Aorta (tissue), 5 donors: ENCODE results near the gene UTP25. TPM values are rescaled to one million over a fixed set of nuclear protein-coding genes. Genes with fewer than 3 reads are reported as not detected.

ENCODE experiments used
- ATAC-seq: fragments of 200-7000 bp; cut with Tn5 transposase; one replicate; pipeline ENCODE4 v1.9.1; 2022; ENCODE audit warnings: moderate library complexity; ENCODE audit not compliant: low FRiP score
- DNase-seq, 2 donors: peaks; one replicate each; pipeline ENCODE4 v3.0.0-alpha.2; 2020
- H3K27ac ChIP-seq, 2 donors: one replicate each; pipeline ENCODE4 v1.5.1; 2013; ENCODE audit warnings: low read length in 2 of 2, mild to moderate bottlenecking in 2 of 2, moderate library complexity in 2 of 2, control low read depth in 1 of 2, inconsistent platforms in 1 of 2, low read depth in 1 of 2
- H3K27me3 ChIP-seq, 2 donors: one replicate each; pipeline ENCODE4 v1.6.1; 2013; ENCODE audit warnings: control low read depth in 1 of 2, low read length in 1 of 2, mild to moderate bottlenecking in 1 of 2, moderate library complexity in 1 of 2; ENCODE audit not compliant: insufficient read depth in 2 of 2, control insufficient read depth in 1 of 2
- H3K36me3 ChIP-seq, 2 donors: one replicate each; pipeline ENCODE4 v1.6.1; 2013; ENCODE audit warnings: control low read depth in 1 of 2, low read length in 1 of 2, mild to moderate bottlenecking in 1 of 2; ENCODE audit not compliant: insufficient read depth in 2 of 2, control insufficient read depth in 1 of 2
- H3K4me1 ChIP-seq, 2 donors: one replicate each; pipeline ENCODE4 v1.6.1; 2013; ENCODE audit warnings: low read length in 2 of 2, control low read depth in 1 of 2, mild to moderate bottlenecking in 1 of 2, moderate library complexity in 1 of 2; ENCODE audit not compliant: insufficient read depth in 2 of 2, control insufficient read depth in 1 of 2
- H3K4me3 ChIP-seq, 2 donors: one replicate each; pipeline ENCODE4 v1.5.1; 2013; ENCODE audit warnings: low read length in 2 of 2, control low read depth in 1 of 2, mild to moderate bottlenecking in 1 of 2
- H3K9me3 ChIP-seq: one replicate; pipeline ENCODE4 v1.6.1; 2013; ENCODE audit warnings: mild to moderate bottlenecking, low read length; ENCODE audit not compliant: control insufficient read depth
- WGBS, 2 donors: extraction: QIAGEN DNeasy Blood & Tissue Kit; methylation state at CpG; one replicate each; pipeline ENCODE4 v1.1.7; 2013; 5-methylcytosine and 5-hydroxymethylcytosine counted together
- intact Hi-C, 2 donors: fragments of 100-400 bp; cut with DNase I; formaldehyde crosslinking; loops; one replicate each; pipeline versions ENCODE4 v1.14.2 to v1.15.0; 2022
- polyA plus RNA-seq, 2 donors: library from polyadenylated mRNA; stranded (reverse); fragments of 200-250 nt; gene quantifications; one replicate each; pipeline ENCODE4 v1.2.3, GENCODE V29; 2013
- total RNA-seq, 2 donors: library from RNA; stranded (reverse); fragmentation: NEBNext Ultra II Directional; extraction: Animal tissue kit (Norgen Biotek cat#: 25700); gene quantifications; one replicate each; pipeline ENCODE4 v1.2.1, GENCODE V29; 2021
- donor health status: healthy with polysubstance abuse.
- donor health status: Bipolar disorder and iron deficiency.
- donor health status: DM: no; HTN: no; CAD: no.
- donor health status: DM: no; HTN: no; CAD: no.
- donor health status: DM: yes; HTN: yes; CAD: no.

Gene UTP25
- total and polyA plus RNA-seq, 4 donors, result 0.50 to 8.1 (median 5.1) TPM

- no peaks in the 10 kb centered on the region for H3K27me3 ChIP-seq
- no peaks in the 10 kb centered on the region for H3K4me1 ChIP-seq
- ATAC-seq (no peak), DNase-seq (no peak)
- WGBS, 2 donors, result 69 to 74% methylated on average over 2 of the region's 2 CpGs
- H3K27ac ChIP-seq, result no peak overlapping the region
- intact Hi-C loops, result no loop called here
- peaks cover 0 to 6% of the 10 kb centered on the region in 2 donors for H3K36me3 ChIP-seq
- H3K9me3 ChIP-seq, result no peaks in the 10 kb centered on the region
- no peak overlapping the region for H3K4me3 ChIP-seq
Observed at GRCh38 chr1:209829716-209830115, 1.9 kb downstream of the UTP25 start.

GRCh38 chr1:209830722-209831121 is 3.0 kb downstream of the UTP25 start:
- H3K36me3 ChIP-seq, result peaks cover 0 to 6% of the 10 kb centered on the region in 2 donors
- DNase-seq, result no peak
- WGBS, 2 donors, result 92 to 93% methylated on average over 3 of the region's 3 CpGs

DNA sequence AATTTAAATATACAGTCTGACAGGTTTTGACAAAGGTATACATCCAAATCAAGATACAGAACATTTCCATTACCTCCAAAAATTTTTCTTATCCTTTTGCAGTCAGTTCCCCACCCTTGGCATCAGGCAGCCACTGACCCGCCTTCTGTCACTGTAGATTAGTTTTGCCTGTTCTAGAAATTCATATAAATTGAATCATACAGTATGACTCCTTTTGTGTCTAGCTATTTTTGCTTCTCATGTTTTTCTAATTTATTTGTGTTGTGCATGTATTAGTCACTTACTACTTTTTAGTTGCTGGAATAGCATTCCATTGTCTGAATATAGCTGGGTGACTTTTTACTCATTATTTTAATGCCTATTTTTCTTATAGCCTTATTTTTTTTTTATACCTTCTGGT is 3.8 kb downstream of the UTP25 start:
- H3K27me3 ChIP-seq, result no peaks in the 10 kb centered on the region
- intact Hi-C loops, result no loop called here
- no peaks in the 10 kb centered on the region for H3K4me1 ChIP-seq
- peaks cover 0 to 6% of the 10 kb centered on the region in 2 donors for H3K36me3 ChIP-seq
- no peak for ATAC-seq
- H3K9me3 ChIP-seq, result no peaks in the 10 kb centered on the region
- no peak overlapping the region for H3K4me3 ChIP-seq
- WGBS, 2 donors, result 43 to 73% methylated on average over 1 of the region's 1 CpG
- DNase-seq, result no peak
- no peak overlapping the region for H3K27ac ChIP-seq

More at GRCh38 chr1:209830722-209831121, 3.0 kb downstream of the UTP25 start:
- Histone ChIP-seq H3K4me1 (no peaks in the 10 kb centered on the region), H3K9me3 (no peaks in the 10 kb centered on the region), H3K4me3 (no peak overlapping the region), H3K27ac (no peak overlapping the region), H3K27me3 (no peaks in the 10 kb centered on the region)
- intact Hi-C loops, result no loop called here
- no peak for ATAC-seq

DNA sequence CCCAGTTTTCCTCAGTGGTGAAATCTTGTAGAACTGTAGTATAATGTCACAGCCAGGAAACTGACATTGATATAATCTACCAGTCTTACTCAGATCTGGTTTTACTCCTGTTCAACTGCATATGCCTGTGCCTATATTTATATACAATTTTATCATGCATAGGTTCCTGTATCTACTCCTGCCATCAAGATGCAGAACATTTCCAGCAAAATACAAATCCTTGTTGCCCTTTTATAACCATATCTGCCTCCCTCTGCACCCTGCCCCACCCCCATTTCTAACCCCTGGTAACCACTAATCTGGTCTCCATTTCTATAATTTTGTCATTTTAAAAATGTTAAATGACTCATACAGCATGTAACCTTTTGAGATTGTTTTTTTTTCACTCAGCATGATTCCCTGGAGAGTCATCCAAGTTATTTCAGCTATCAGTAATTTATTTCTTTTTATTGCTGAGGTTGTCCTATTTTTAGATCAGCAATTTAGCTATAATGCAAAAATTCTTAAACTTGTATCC is 8.1 kb downstream of the UTP25 start:
- H3K27ac ChIP-seq, result no peak overlapping the region
- no peaks in the 10 kb centered on the region for H3K4me1 ChIP-seq
- H3K36me3 ChIP-seq, result peaks cover 11 to 12% of the 10 kb centered on the region in 2 donors
- ATAC-seq, result no peak
- no peak for DNase-seq
- no peak overlapping the region for H3K4me3 ChIP-seq
- H3K9me3 ChIP-seq, result no peaks in the 10 kb centered on the region
- H3K27me3 ChIP-seq, result no peaks in the 10 kb centered on the region
- intact Hi-C loops, result no loop called here

- DNase-seq (no peak), ATAC-seq (no peak)
- intact Hi-C loops, result no loop called here
- WGBS, 2 donors, result 86 to 88% methylated on average over 7 of the region's 7 CpGs
- Histone ChIP-seq H3K4me1 (no peaks in the 10 kb centered on the region), H3K36me3 (peaks cover 13 to 15% of the 10 kb centered on the region in 2 donors), H3K27ac (no peak overlapping the region), H3K9me3 (no peaks in the 10 kb centered on the region), H3K4me3 (no peak overlapping the region), H3K27me3 (no peaks in the 10 kb centered on the region)
Observed at GRCh38 chr1:209837671-209838070, 9.9 kb downstream of the UTP25 start.

GRCh38 chr1:209838537-209838936 is 10.8 kb downstream of the UTP25 start:
- WGBS, 2 donors, result 91 to 92% methylated on average over 6 of the region's 6 CpGs
- Histone ChIP-seq H3K9me3 (no peaks in the 10 kb centered on the region), H3K27ac (no peak overlapping the region), H3K27me3 (no peaks in the 10 kb centered on the region), H3K36me3 (peaks cover 15 to 16% of the 10 kb centered on the region in 2 donors), H3K4me3 (no peak overlapping the region), H3K4me1 (no peaks in the 10 kb centered on the region)
- DNase-seq (no peak), ATAC-seq (no peak)
- intact Hi-C loops, result no loop called here

- DNase-seq (no peak), ATAC-seq (peak; percentile 38)
- Histone ChIP-seq H3K36me3 (peaks cover 15 to 18% of the 10 kb centered on the region in 2 donors), H3K4me3 (no peak overlapping the region), H3K4me1 (no peaks in the 10 kb centered on the region), H3K27me3 (no peaks in the 10 kb centered on the region), H3K27ac (peak overlapping the region in 1 of 2 donors; percentile 76), H3K9me3 (no peaks in the 10 kb centered on the region)
- intact Hi-C loops, result no loop called here
- 34 to 40% methylated on average over 5 of the region's 5 CpGs for WGBS, 2 donors
Observed at GRCh38 chr1:209839875-209840546, 12.2 kb downstream of the UTP25 start.

DNA sequence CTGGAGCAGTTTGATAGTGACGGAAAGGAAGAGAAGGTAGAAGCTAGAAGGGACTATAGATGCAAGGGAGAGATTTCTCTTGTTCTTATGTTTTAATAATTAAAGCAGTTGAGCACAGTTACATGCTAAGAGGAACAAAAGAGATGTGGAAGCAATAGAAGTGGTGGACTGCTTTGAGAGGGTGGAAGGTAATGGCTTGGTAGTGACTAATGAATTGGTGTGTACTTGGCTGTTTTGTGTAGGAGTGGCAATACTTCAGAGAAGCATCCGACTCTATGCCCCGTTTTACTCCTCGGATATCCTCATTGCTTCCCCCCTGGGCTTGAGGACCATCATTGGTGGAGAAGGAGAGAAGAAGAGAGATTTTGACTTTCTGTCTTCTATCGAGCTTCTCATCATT is 12.8 kb downstream of the UTP25 start:
- DNase-seq, result no peak
- ATAC-seq, result no peak
- no peaks in the 10 kb centered on the region for H3K9me3 ChIP-seq
- 92 to 95% methylated on average over 5 of the region's 5 CpGs for WGBS, 2 donors
- peak overlapping the region in 1 of 2 donors; percentile 62 for H3K27ac ChIP-seq
- no peaks in the 10 kb centered on the region for H3K27me3 ChIP-seq
- intact Hi-C loops, result no loop called here
- H3K4me1 ChIP-seq, result no peaks in the 10 kb centered on the region
- peaks cover 16 to 18% of the 10 kb centered on the region in 2 donors for H3K36me3 ChIP-seq
- H3K4me3 ChIP-seq, result no peak overlapping the region

DNA sequence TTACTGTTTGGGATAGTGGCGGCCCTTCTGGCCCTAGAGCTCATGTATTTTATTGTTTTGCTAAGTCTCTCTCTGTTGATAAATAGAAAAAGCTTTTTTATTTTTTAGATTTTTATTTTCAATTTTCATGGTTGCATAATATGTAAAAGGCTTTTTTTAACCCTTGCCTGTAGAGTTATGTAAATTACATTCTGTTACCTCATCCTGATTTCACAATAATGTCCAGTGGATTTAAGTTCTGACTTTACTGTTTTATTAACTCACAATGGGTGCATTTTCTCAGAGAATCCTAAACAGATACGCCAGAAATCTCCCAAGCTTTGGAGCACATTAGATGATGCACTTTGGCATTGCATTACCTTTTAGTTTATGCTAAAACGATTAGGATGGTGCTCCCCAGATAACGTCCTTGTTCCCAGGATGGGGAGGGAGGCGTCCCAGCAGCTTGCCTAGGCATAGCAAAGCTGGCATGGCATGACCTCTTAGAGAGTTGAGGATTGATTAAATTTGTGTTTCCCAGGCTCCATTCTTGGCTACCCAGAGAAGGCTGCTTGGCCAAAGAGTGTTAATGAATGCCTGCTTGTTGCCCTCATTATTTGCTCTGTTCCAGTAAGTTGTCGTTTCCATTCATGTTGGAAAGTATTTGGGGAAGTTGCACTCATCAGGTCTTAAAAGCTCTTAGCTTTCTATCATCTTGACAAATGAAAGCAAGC is 17.1 kb downstream of the UTP25 start:
- H3K4me3 ChIP-seq, result no peak overlapping the region
- peaks cover 9 to 12% of the 10 kb centered on the region in 2 donors for H3K36me3 ChIP-seq
- intact Hi-C loops, result no loop called here
- ATAC-seq (no peak), DNase-seq (no peak)
- H3K4me1 ChIP-seq, result no peaks in the 10 kb centered on the region
- no peaks in the 10 kb centered on the region for H3K9me3 ChIP-seq
- no peaks in the 10 kb centered on the region for H3K27me3 ChIP-seq
- 67 to 89% methylated on average over 6 of the region's 6 CpGs for WGBS, 2 donors
- no peak overlapping the region for H3K27ac ChIP-seq
